ENCODE results near the gene PLXNB3.

- no peak for TF ChIP-seq YY1 (IDR thresholded peaks at IDR 0.05; ENCODE audit: insufficient read depth, insufficient read length)
- TF ChIP-seq ZNF274 (IDR thresholded peaks at IDR 0.05; ENCODE audit: low read depth, low read length), result no peak
- no peak for TF ChIP-seq SUZ12 (IDR thresholded peaks at IDR 0.05; ENCODE audit: extremely low read depth, insufficient read depth, insufficient read length)
Measured at GRCh38 chrX:153794897-153795816, 31.1 kb downstream of the PLXNB3 start.
